Colonic mucosa (tissue), 4 donors: ENCODE measurements around the gene IP6K1. TPM values are rescaled to one million over a fixed set of nuclear protein-coding genes. Genes with fewer than 3 reads are reported as not detected.

ENCODE experiments used
- DNase-seq: peaks from one replicate; pipeline ENCODE4 v3.0.0-alpha.2; 2020
- H3K27ac ChIP-seq: fragments of 200-600 bp; one replicate; pipeline ENCODE4 v1.8.0; 2021
- H3K27me3 ChIP-seq: fragments of 200-600 bp; one replicate; pipeline ENCODE4 v1.8.0; 2021
- H3K36me3 ChIP-seq: fragments of 200-600 bp; one replicate; pipeline ENCODE4 v1.8.0; 2021
- H3K4me1 ChIP-seq: fragments of 200-600 bp; one replicate; pipeline ENCODE4 v1.8.0; 2021; ENCODE audit warnings: mild to moderate bottlenecking
- H3K4me3 ChIP-seq: fragments of 200-600 bp; one replicate; pipeline ENCODE4 v1.8.0; 2021
- H3K9ac ChIP-seq, 2 donors: one replicate each; pipeline ENCODE4 v1.7.0; 2013; ENCODE audit warnings: control low read depth in 2 of 2, low read depth in 2 of 2, low read length in 2 of 2
- H3K9me3 ChIP-seq: fragments of 200-600 bp; one replicate; pipeline ENCODE4 v1.8.0; 2021
- intact Hi-C: fragments of 100-400 bp; cut with DNase I; formaldehyde crosslinking; loops from one replicate; pipeline ENCODE4 v1.14.1; 2022
- total RNA-seq, 2 donors: library from RNA; stranded (reverse); fragmentation: NEBNext Ultra II Directional in 1 of 2; extraction: Animal tissue kit (Norgen Biotek cat#: 25700) in 1 of 2; gene quantifications; one replicate each; pipeline ENCODE4 v1.2.1, GENCODE V29; 2021
- TF ChIP-seq, protein P1 (sequence below): fragments of 200-600 bp; IDR thresholded peaks from one replicate; pipeline ENCODE4 v1.8.0; 2022; ENCODE audit warnings: antibody characterized with exemption, mild to moderate bottlenecking
- donor health status: healthy.
- donor health status: DM: no; HTN: no; CAD: no.
- donor health status: DM: no; HTN: no; CAD: no.

IP6K1 gene
- total RNA-seq, 2 donors from 2014 or later, result 26.8 to 33.7 TPM

- Histone ChIP-seq H3K36me3 (peaks cover 6% of the 10 kb centered on the region), H3K27me3 (no peaks in the 10 kb centered on the region), H3K27ac (no peak overlapping the region), H3K4me1 (no peaks in the 10 kb centered on the region), H3K9ac (no peak overlapping the region), H3K4me3 (no peak overlapping the region), H3K9me3 (no peaks in the 10 kb centered on the region)
- intact Hi-C loops, result no loop called here
- TF ChIP-seq, protein P1, sequence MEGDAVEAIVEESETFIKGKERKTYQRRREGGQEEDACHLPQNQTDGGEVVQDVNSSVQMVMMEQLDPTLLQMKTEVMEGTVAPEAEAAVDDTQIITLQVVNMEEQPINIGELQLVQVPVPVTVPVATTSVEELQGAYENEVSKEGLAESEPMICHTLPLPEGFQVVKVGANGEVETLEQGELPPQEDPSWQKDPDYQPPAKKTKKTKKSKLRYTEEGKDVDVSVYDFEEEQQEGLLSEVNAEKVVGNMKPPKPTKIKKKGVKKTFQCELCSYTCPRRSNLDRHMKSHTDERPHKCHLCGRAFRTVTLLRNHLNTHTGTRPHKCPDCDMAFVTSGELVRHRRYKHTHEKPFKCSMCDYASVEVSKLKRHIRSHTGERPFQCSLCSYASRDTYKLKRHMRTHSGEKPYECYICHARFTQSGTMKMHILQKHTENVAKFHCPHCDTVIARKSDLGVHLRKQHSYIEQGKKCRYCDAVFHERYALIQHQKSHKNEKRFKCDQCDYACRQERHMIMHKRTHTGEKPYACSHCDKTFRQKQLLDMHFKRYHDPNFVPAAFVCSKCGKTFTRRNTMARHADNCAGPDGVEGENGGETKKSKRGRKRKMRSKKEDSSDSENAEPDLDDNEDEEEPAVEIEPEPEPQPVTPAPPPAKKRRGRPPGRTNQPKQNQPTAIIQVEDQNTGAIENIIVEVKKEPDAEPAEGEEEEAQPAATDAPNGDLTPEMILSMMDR, result no peak
- DNase-seq, result no peak
Measured at GRCh38 chr3:49683162-49683561, 103.2 kb downstream of the IP6K1 start.

DNA sequence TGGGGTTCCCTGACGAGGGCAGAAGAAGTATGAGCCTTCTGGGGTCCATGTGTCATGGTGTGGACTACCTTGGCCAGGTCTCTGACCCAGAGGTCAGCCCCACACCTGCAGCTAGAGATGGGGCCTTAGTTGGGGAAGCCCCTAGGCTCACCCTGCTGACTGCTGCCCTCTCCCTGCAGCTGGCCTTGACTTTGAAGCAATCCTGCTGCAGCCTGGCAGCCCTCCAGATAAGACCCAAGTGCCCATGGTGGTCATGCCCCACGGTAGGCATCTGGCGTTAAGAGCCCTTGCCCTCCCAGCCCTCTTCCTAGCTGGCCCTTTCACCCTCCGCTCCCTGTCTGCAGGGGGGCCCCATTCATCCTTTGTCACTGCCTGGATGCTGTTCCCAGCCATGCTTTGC is 104.8 kb downstream of the IP6K1 start:
- no peak overlapping the region for H3K4me3 ChIP-seq
- H3K27ac ChIP-seq, result no peak overlapping the region
- no peak overlapping the region for H3K9ac ChIP-seq
- no peaks in the 10 kb centered on the region for H3K4me1 ChIP-seq
- H3K36me3 ChIP-seq, result peaks cover 6% of the 10 kb centered on the region
- no peak for DNase-seq
- TF ChIP-seq, protein P1, result no peak
- intact Hi-C loops, result no loop called here
- no peaks in the 10 kb centered on the region for H3K9me3 ChIP-seq
- H3K27me3 ChIP-seq, result no peaks in the 10 kb centered on the region

GRCh38 chr3:49681232-49681522 is 105.2 kb downstream of the IP6K1 start:
- intact Hi-C loops, result no loop called here
- H3K9ac ChIP-seq, result no peak overlapping the region
- no peaks in the 10 kb centered on the region for H3K27me3 ChIP-seq
- TF ChIP-seq, protein P1, result no peak
- DNase-seq, result no peak
- no peak overlapping the region for H3K4me3 ChIP-seq
- H3K4me1 ChIP-seq, result no peaks in the 10 kb centered on the region
- no peaks in the 10 kb centered on the region for H3K9me3 ChIP-seq
- peaks cover 6% of the 10 kb centered on the region for H3K36me3 ChIP-seq
- no peak overlapping the region for H3K27ac ChIP-seq

- no peak overlapping the region for H3K9ac ChIP-seq
- H3K4me3 ChIP-seq, result no peak overlapping the region
- no peaks in the 10 kb centered on the region for H3K27me3 ChIP-seq
- H3K27ac ChIP-seq, result no peak overlapping the region
- H3K4me1 ChIP-seq, result no peaks in the 10 kb centered on the region
- peaks cover 6% of the 10 kb centered on the region for H3K36me3 ChIP-seq
- no peak for DNase-seq
- intact Hi-C loops, result no loop called here
- H3K9me3 ChIP-seq, result no peaks in the 10 kb centered on the region
- TF ChIP-seq, protein P1, result no peak
Measured at GRCh38 chr3:49680493-49681231, 105.7 kb downstream of the IP6K1 start.

- H3K9ac ChIP-seq, result no peak overlapping the region
- H3K4me3 ChIP-seq, result no peak overlapping the region
- TF ChIP-seq, protein P1, result no peak
- H3K9me3 ChIP-seq, result no peaks in the 10 kb centered on the region
- no peaks in the 10 kb centered on the region for H3K36me3 ChIP-seq
- intact Hi-C loops, result no loop called here
- H3K27me3 ChIP-seq, result no peaks in the 10 kb centered on the region
- H3K27ac ChIP-seq, result no peak overlapping the region
- no peak for DNase-seq
- H3K4me1 ChIP-seq, result no peaks in the 10 kb centered on the region
Measured at GRCh38 chr3:49675912-49676311, 110.4 kb downstream of the IP6K1 start.
